ENCODE results near the gene CACNG8.

- TF ChIP-seq EZH2 (IDR thresholded peaks at IDR 0.05; ENCODE audit: insufficient read depth, poor library complexity, severe bottlenecking): no peak
- TF ChIP-seq EZH2phosphoT487 (IDR thresholded peaks at IDR 0.05; ENCODE audit: insufficient read depth, low read depth): no peak
Observed at GRCh38 chr19:53977429-53977990, 14.8 kb downstream of the CACNG8 start.

Data from GM23248 (cell line).